Stimulated activated CD8-positive, alpha-beta memory T cell treated with anti-CD3 and anti-CD28 coated beads, Interleukin-4, amount 100 ng/mL, for 1 hour (primary cell): ENCODE measurements around the gene MRPS15.
A peak's percentile ranks its signal among the peaks of the same experiment; 100 is the strongest.
"Not testable (repeated sequence)": the region's sequence is repeated elsewhere in the genome, so short reads cannot be mapped to it uniquely, and the experiment has no call there.

Experiments used
- DNase-seq, 2 donors: peaks; one replicate each; pipeline ENCODE4 v3.0.0-alpha.2; 2020; ENCODE audit warnings: low read depth in 2 of 2, low spot score in 1 of 2

The MRPS15 gene

DNA sequence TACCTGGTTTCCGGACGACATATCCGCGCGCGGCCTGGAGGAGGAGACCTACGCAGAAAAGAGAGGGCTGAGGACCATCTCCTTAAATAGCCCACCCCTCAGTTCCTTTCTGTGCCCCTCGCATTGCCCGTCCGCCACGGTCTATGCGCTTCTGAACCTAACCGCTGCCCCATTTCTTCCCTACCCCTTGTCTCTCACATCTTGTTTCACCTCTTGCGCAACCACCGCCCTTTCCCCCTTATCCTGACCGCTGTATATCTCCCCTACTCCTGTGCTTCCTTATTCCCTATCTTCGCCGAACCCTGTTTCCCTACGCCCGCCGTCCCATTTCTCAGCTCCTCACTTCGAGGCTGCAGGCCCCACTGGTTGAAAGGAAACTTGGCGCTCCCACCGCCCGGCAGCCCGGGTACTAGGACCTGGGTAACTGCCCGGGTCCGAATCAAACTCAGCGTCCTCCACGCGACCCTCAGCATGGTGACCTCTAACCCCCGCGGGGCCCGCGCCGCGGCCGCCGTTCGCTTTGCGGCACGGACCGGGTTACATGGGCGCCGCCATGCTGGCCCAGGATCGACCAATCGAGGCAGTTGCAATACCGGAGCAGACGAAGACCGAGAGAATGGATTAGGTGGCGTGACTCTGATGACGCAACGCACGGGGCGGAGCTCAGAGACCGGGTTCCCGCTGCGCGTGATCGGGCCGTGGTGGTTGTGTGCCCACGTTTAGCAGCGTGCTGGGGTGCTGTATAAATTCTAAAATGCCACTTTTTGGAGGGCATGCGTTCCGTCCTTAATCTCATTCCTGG is at the start of gene MRPS15:
Gene MRPS15 (minus strand): TSS at position 582 of the 802 bp plus-strand sequence. CDS start 109 bp downstream, at position 473.
- peak; percentile 85 to 87 for DNase-seq

DNA sequence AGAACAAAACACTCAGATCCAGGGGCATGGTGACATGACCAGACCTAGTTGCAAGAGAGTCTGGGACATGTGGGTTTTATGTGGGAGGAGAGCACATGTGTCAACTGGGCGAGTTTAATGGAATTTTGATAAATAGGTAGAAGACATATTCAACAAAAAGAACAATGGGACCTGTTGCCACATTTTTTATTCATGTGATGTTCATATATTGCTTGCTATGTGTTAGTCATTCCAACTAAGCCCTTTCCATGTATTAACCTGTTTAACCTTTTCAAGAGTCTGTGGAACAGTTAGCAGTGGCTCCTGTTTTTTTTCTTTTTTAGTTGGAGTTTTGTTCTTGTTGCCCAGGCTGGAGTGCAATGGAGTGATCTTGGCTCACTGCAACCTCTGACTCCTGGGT is 48.7 kb upstream of the MRPS15 start:
- no peak for DNase-seq

DNA sequence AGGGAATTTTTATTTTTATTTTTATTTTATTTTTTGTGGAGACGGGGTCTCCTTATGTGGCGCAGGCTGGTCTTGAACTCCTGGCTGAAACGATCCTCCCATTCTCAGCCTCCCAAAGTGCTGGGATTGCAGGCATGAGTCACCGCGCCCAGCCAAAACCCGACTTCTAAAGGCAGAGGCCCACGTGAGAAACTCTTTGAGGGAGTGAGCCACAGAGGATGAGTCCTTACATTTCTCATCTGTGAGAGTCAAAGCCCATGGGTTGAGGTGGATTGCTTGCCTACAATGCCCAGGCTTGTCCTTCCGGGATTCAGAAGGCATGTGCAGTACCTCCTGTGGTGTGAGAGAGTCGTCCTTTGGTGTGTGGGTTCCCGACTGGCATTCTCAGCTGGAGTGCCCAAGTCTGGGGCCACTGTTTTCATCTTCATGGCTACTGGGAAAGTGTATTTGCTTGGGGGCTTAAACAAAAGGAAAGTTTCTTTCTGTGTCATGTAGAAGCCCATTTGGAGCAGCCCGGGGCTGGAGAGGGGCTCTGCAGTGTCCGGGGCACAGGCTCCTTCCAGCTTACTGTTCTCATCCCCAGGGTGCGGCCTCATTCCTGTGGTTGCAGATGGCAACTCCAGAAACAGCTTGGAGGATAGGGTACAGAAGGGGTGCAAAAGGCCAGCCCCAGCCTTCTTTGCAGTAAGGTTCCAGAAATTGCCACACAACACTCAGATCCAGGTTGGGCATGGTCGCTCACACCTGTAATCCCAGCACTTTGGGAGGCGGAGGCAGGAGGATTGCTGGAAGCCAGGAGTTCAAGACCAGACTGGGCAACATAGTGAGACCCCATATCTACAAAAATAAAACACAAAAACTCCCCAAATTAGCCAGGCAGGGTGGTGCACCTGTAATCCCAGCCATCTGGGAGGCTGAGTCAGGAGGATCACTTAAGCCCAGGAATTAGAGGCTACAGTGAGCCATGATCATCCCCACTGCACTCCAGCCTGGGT is 47.9 kb upstream of the MRPS15 start:
- DNase-seq: no peak

- not testable (repeated sequence) for DNase-seq
Observed at GRCh38 chr1:36511220-36511619, 47.0 kb upstream of the MRPS15 start.

GRCh38 chr1:36510418-36510817 is 46.2 kb upstream of the MRPS15 start:
- no peak for DNase-seq

DNA sequence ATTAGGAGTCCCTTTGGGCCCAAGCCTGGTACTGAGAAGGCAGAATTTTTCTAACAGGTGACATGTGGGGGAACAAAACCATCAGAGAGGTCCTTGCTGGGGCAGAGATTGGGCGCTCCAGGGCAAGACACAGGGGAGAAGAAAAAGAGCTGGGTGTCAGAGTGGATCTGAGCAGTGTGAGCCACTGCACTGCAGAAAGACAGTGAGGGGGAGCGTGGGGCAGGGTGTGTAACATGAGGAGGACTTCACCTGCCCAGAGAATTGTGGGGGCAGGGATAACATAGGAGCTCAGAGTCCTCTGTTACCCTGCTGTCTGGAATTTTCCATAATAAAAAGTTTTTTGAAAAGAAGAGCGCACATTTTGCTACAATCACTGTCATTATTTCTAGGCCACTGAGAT is 44.1 kb upstream of the MRPS15 start:
- no peak for DNase-seq

- no peak for DNase-seq
Observed at GRCh38 chr1:36506276-36506920, 42.2 kb upstream of the MRPS15 start.

GRCh38 chr1:36503733-36504132 is 39.5 kb upstream of the MRPS15 start:
- DNase-seq: no peak

DNA sequence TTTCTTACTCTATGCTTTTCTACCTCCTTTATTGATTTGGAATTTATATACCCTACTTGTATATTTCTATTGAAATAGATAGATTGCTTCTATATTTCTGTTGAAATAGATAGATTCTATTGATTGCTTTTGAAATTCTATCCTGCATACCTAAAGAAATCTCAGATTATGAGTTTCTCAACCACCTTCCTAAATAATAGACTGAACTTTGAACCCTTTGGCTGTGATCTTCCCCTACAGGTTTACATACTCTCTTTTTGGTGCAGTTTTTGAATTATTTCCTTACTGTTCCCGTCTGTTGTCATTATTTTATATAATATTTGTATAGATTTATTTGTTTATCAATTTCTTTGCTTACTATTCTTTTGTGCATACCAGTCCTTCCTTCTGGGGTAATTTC is 39.0 kb upstream of the MRPS15 start:
- DNase-seq: no peak

DNA sequence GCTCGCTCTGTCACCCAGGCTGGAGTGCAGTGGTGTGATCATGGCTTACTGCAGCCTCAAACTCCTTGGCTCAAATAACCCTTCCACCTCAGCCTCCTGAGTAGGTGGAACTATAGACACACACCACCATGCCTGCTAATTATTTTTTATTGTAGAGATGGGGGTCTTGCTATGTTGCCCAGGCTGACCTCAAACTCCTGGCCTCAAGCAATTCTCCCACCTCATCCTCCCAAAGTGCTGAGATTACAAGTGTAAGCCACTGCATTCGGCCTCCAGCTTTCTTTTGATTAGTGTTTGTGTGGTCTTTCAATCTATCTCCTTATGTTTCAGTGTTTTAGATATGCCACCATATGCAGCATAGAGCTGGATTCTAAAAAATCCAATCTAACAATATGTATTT is 38.4 kb upstream of the MRPS15 start:
- DNase-seq: no peak

GRCh38 chr1:36501911-36502310 is 37.7 kb upstream of the MRPS15 start:
- DNase-seq: not testable (repeated sequence)

DNA sequence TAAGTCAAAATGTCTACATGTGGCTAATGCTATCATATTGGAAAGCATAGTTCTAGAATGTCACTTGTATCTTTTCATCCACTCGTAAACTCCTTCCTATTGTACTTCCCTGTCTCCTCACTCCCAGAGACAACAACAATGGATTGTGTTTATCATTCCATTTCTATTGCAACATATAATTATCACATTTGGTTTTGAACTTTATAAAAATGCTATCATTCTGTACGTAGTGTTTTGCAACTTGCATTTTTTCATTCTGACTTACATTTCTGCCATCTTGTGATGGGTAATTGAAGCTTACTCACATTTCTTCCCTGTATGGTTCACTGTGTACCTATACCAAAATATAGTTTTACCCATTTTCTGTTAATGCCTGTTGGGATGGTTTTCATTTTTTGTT is 33.0 kb upstream of the MRPS15 start:
- DNase-seq: no peak

- DNase-seq: no peak
Observed at GRCh38 chr1:36494971-36495370, 30.8 kb upstream of the MRPS15 start.

GRCh38 chr1:36493524-36493923 is 29.3 kb upstream of the MRPS15 start:
- no peak for DNase-seq

DNA sequence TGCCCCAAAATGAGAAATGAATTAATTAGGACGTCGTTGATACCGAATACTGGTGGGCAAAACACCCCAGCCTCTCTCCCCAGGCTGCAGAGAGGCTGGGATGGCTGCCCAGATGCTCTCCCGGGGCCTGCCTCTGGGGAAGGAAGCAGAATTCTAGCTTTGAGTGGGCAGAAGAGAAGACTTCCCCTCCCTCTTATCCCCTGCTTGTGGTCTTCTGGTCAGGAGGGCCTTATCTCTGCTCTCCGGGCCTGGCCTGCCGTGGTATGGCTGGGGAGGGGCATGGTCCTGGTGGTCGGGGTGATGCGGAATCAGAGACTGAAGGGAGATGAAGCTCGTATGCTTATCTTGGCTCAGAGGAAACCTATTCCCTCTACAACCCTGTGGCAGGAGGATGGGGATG is 28.3 kb upstream of the MRPS15 start:
- no peak for DNase-seq

GRCh38 chr1:36489258-36490051 is 25.3 kb upstream of the MRPS15 start:
- not testable (repeated sequence) for DNase-seq

DNA sequence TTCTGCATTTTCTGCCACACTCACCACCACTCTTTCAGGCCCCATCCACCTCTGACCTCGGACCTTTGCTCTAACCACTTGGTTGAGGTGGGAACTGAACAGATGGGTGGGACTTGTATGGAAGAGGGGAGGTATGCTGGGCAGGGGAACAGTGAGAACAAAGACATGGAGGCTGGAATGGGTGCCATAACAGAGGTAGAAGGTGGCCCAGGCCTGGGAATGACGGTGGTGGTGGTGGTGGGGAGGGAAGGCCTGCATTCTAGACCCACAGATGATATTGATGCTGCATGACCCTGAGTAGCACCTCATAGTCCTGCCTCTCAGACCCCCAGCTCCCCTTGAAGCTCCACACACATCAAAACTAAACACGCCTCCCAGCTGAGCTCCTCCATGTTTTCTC is 23.7 kb upstream of the MRPS15 start:
- DNase-seq: no peak

DNA sequence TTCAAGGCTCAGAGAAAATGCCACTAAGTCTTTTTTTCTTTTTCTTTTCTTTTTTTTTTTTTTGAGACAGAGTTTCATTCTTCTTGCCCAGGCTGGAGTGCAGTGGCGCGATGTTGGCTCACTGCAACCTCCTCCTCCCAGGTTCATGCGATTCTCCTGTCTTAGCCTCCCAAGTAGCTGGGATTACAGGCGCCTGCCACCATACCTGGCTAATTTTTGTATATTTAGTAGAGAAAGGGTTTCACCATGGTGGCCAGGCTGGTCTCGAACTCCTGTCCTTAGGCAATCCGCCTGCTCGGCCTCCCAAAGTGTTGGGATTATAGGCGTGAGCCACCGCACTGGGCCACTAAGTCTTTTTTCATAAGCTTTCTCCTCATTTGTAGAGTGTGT is 23.1 kb upstream of the MRPS15 start:
- not testable (repeated sequence) for DNase-seq

DNA sequence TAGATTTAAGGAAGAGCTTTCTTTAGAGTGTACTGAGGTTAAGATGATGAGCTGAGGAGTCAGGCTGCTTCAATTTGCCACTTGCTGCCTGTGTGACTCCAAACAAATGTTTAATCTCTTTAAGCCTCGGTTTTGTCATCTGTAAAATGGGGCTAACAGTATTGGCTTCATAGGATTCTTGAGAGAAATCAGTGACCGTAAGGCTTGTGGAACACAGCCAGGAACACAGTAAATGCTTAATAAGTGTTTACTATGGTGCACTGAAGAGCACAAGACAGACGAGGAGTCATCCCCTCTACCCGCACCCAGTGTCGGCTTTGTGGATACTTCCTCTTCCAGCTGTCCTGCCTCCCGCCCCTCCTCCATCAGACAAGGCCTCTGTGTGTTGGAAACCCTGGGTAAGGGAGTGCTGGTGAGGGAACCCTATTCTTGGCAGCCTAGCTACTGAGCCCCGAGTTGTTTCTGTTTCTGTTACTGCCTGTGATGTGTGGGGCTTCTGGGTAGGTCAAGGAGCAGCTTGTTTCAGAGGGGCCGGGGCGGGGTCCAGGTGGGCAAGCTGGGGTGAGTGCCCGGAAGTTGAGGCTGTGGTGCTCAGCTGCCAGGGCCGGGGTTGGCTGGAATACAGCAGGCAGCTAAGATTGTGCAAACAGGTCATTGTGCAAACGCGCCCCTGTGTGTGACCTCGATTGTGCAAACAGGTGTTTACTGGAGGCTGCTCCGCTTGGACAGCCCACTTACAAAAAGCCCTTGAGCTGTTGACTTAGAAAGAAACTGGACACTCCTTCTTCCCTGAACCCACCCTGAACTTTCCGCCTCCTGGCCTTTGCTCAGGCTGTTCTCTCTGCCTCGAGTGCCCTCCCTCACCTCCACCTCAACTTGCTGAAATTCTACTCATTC is 22.5 kb upstream of the MRPS15 start:
- DNase-seq: no peak

DNA sequence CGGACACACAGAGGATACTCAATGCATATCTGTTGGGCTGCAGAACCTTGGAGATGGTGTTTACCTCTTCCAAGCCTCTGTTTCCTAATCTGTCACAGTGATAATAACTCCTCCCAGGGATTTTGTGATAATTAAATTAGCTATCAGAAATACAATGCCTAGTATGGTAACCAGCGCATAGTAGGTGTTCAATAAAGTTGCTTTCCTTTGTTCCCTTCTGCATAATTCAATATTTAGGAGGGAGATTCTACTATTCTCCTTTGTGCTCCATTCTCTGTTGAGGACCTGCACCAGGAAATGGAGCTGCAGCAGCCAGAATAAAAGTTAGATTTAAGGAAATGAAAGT is 21.9 kb upstream of the MRPS15 start:
- DNase-seq: no peak
